8988T (cell line): ENCODE measurements around the gene ADGRG1.
"Not testable (repeated sequence)": the region's sequence is repeated elsewhere in the genome, so short reads cannot be mapped to it uniquely, and the experiment has no call there.

ENCODE experiments used
- DNase-seq: peaks from one replicate; pipeline ENCODE4 v3.0.0; 2011

ADGRG1 gene

DNA sequence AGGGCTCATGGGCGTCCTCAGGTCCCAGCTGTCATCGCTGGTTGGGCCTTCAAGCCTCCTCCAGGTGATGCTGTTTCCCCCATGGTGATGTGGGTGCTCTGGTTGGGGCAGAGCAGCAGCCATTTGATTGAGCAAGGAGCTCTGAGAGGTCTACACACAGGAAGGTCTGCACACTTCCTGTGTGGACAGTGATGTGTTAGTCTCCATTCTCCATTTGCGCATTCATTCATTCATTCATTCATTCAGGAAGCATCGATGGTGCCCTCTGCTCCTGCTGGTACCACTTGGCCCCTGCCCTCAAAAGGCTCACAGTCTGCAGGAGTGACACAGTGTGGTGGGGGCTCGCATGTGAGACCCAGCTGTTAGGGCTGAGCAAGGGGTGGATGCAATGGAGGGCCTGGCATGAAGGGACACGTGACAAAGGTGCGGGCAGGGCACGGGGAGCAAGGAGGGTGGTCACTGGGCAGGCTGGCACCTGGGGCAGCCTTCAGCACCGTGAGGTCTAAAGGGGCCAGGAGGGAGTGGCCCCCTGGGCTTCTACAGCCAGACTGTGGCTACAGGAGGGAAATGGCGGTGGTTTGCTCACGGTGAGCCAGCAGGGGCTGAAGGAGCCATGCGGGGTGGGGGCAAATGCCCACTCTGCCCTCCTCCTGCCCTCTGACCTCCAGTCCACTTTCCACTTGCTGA lies 41.2 kb downstream of the ADGRG1 start:
- no peak for DNase-seq

DNA sequence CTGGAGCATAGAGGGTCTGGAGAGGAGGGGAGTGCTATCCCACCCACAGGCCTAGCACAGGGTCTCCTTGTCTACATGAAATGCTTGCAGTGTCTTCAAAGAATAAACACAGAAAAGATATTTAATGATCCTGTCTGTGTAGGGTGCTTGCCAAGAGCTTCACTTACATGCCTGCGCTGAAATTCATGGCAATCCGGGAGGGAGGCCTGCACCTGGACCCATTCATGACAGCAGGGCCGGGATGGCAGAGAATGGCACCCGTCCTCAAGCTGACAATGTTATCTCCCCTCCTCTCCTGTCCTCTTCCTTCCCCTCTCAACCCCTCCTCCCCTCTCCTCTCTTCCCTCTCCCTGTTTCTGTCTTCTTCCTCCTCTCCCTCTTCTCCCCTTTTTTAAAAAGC lies 41.8 kb downstream of the ADGRG1 start:
- DNase-seq = no peak

DNA sequence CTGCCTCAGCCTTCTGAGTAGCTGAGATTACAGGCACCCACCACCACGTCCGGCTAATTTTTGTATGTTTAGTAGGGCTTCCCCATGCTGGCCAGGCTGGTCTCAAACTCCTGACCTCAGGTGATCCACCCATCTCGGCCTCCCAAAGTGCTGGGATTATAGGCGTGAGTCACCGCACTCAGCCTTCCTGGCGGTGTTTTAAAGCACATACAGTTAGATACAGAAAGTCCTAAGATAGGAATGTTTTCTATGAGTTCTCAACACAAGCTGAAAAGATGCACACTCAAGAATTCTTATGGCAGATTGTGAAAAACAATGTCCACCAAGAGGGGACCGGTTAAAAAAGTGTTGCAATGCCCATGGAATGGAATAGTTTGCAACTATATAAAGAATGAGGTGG lies 43.0 kb downstream of the ADGRG1 start:
- not testable (repeated sequence) for DNase-seq

- DNase-seq = no peak
Observed at GRCh38 chr16:57672416-57672815, 44.0 kb downstream of the ADGRG1 start.

- no peak for DNase-seq
Observed at GRCh38 chr16:57672824-57673223, 44.4 kb downstream of the ADGRG1 start.

- DNase-seq = no peak
Observed at GRCh38 chr16:57675741-57676551, 47.5 kb downstream of the ADGRG1 start.

DNA sequence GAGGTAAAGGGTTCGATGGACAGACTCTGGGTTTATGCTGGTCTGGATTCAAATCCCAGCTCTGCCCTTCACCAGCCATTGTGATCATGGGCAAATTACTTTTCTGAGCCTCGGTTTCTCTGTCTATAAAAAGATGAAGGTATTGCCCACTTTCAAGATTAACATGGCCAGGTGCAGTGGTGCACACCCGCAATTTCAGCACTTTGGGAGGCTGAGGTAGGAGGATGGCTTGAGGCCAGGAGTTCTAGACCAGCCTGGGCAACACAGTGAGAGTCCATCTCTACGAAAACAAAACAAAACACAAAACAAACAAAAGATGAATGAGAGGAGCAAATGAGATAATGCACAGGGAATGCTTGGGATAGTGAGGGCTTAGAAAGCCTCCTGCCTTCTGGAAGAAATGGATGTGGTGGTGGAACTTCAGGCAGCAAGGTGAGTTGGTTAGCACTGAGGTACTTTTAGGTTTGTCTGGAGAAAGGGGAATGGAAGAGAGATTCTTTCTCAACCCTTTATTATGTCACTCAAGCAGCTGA lies 48.2 kb downstream of the ADGRG1 start:
- no peak for DNase-seq

DNA sequence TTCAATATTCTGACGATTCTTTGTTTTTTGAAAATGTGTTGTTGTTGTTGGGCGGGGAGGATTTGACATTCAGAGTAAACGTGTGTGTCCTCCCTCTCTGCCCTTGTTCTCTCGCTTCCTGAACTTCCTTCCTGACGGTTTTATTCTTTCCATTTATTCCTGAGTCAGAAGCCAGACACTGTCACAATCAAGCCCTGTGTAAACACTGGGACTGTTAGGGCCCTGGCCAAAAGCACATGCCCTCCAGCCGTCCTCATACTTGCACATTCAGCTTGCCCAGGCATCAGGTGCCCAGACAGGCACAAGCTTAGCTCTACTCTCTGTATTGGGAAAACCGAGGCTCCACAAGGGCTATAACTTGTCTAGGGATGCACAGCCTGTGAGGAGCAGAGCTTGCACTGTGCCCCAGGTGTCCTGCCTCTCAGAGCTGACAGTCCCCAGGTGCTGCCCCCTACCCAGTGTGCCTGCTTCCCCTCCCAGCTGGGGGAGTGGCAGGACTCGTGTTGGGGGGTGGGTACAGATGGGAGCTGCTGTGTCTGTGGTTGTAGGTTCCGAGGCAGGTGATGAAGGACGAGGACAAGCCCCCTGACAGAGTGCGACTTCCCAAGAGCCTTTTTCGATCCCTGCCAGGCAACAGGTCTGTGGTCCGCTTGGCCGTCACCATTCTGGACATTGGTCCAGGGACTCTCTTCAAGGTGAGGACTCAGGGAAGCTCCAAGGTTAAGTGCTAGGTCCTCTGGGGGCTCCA lies 49.4 kb downstream of the ADGRG1 start:
- no peak for DNase-seq

- no peak for DNase-seq
Observed at GRCh38 chr16:57679016-57679415, 50.6 kb downstream of the ADGRG1 start.

GRCh38 chr16:57679767-57680482 lies 51.5 kb downstream of the ADGRG1 start:
- DNase-seq = no peak

- DNase-seq = no peak
Observed at GRCh38 chr16:57680842-57681375, 52.5 kb downstream of the ADGRG1 start.

DNA sequence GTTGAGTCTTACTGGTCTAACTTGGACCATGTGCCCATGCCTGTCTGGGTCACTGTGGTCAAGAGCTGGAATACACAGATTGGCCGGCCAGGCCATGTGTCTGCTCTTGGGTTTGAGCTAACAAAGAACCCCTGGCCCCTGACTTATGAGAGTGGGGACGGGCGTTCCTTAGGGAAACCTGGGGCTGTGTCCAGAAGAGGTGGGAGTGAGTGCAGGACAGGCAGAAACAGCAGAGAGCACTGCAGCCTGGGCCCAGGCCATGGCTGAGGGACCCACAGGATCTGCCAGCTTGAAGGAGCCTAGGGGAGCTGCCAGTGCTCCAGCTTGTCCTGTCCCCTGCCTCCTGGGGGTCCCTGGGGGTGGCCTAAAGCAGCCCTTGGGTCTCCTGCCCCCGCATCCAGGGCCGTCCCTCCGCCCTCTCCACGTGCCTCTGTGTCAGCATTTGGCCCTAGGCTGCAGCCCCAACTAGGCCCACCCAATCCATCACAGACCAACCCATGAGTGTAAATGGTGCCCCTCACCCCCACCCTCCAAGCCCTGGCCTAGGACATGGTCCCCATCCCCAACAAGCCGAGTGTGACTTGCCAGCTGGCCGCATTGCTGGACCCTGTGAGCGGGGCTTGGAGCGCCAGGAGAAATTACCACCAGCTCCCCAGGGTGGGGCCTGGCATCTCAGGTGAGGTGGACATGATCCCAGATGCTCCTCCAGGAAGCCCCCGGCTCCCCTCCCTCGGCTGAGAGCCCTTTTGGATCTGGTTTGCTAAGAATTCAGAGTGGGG lies 53.7 kb downstream of the ADGRG1 start:
- no peak for DNase-seq

DNA sequence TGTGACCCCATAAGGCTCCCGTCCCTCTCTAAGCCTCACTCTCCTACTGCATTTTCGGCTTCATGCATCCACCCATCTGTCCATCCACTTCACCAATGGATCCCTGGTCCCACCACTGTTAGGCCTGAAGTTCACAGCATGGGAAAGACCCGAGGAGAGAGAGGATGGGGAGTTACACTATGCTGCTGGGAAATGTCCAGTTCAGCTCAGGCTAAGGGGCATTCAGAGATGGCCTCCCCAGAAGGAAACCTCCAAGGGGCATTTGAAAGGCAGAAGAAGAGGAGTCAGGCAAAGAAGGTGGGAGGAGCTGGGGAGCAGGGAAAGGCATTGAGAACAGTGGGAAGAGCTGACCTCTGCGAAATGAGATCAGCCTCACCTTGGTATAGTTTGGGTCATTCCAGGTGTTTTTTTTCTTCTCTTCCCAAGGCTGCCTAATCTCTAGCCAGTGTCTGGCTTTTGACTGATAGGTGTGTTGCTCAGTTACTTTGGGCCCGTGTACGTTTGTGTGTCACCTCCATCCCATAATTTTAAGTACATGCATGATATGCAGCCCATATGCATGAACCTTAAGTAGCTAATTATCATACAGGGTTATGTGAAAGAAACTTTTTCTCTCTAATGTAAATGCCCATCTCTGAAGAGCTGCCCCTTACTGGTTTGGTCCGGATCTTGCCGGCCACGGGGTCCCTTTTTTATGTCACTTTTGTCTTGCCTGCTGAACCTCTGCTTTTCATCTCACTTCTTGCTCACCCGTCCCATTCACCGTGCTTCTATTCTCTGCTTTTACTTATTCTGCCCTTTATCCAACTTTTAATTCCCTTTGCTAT lies 54.6 kb downstream of the ADGRG1 start:
- no peak for DNase-seq

- no peak for DNase-seq
Observed at GRCh38 chr16:57683636-57684545, 55.5 kb downstream of the ADGRG1 start.

GRCh38 chr16:57684626-57685358 lies 56.4 kb downstream of the ADGRG1 start:
- DNase-seq = no peak

DNA sequence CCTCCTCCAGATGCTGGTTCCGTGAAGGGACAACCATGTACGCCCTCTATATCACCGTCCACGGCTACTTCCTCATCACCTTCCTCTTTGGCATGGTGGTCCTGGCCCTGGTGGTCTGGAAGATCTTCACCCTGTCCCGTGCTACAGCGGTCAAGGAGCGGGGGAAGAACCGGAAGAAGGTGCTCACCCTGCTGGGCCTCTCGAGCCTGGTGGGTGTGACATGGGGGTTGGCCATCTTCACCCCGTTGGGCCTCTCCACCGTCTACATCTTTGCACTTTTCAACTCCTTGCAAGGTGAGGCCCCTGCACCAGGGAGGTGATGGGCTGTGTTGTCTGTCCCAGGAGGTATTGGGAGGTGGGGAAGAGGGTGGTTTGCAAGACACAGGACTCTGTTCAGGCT lies 57.2 kb downstream of the ADGRG1 start:
- DNase-seq = no peak

- DNase-seq = no peak
Observed at GRCh38 chr16:57686577-57686976, 58.1 kb downstream of the ADGRG1 start.

GRCh38 chr16:57687363-57687929 lies 59.0 kb downstream of the ADGRG1 start:
- no peak for DNase-seq
